CD14-positive monocyte (primary cell): ENCODE measurements around the gene UBASH3B. TPM values are rescaled to one million over a fixed set of nuclear protein-coding genes. Genes with fewer than 3 reads are reported as not detected.

Source experiments
- DNase-seq, 3 donors: peaks; one replicate each; pipeline ENCODE4 v3.0.0-alpha.2; 2011 to 2022
- H2AFZ ChIP-seq: 2 replicates; pipeline ENCODE4 v1.6.0; 2012; ENCODE audit warnings: mild to moderate bottlenecking, low read depth, low read length, inconsistent platforms; ENCODE audit not compliant: insufficient read depth, poor library complexity, severe bottlenecking
- H3K27ac ChIP-seq, 2 donors: 1 replicate in 1 of 2; 2 replicates in 1 of 2; pipeline ENCODE4 v1.5.1; 2012 to 2013; ENCODE audit warnings: low read length in 2 of 2, control low read depth in 1 of 2, inconsistent platforms in 1 of 2, low read depth in 1 of 2, mild to moderate bottlenecking in 1 of 2
- H3K27me3 ChIP-seq, 2 donors: one replicate each; pipeline versions ENCODE4 v1.6.0 to v1.6.1; 2011 to 2013; ENCODE audit warnings: low read length in 2 of 2; ENCODE audit not compliant: control insufficient read depth in 2 of 2, insufficient read depth in 2 of 2
- H3K36me3 ChIP-seq, 2 donors: replicated peaks in 1 of 2; 1 replicate in 1 of 2; 2 replicates in 1 of 2; pipeline versions ENCODE4 v1.5.1 to v1.6.1; 2012 to 2013; ENCODE audit warnings: low read length in 2 of 2, control low read depth in 1 of 2, inconsistent platforms in 1 of 2, mild to moderate bottlenecking in 1 of 2; ENCODE audit not compliant: insufficient read depth in 2 of 2, control insufficient read depth in 1 of 2
- H3K4me1 ChIP-seq, 2 donors: 1 replicate in 1 of 2; 2 replicates in 1 of 2; pipeline versions ENCODE4 v1.5.1 to v1.6.1; 2012 to 2013; ENCODE audit warnings: low read length in 2 of 2, control low read depth in 1 of 2, inconsistent platforms in 1 of 2, mild to moderate bottlenecking in 1 of 2, moderate library complexity in 1 of 2; ENCODE audit not compliant: insufficient read depth in 2 of 2, control insufficient read depth in 1 of 2
- H3K4me2 ChIP-seq: replicated peaks from 2 replicates; pipeline ENCODE3; 2012; ENCODE audit warnings: low read length, moderate library complexity, mild to moderate bottlenecking; ENCODE audit not compliant: poor library complexity, severe bottlenecking; ENCODE audit errors: extremely low read depth
- H3K4me3 ChIP-seq, 3 experiments: fragments of 200-600 bp in 1 of 3; sonication (generic) in 1 of 3; replicated peaks in 1 of 3; 1 replicate in 2 of 3; 2 replicates in 1 of 3; pipeline ENCODE4 v1.5.1; 2011 to 2013; ENCODE audit warnings: low read length in 3 of 3, mild to moderate bottlenecking in 3 of 3, control low read depth in 2 of 3, low read depth in 2 of 3, inconsistent platforms in 1 of 3, moderate library complexity in 1 of 3
- H3K79me2 ChIP-seq: 2 replicates; pipeline ENCODE4 v1.6.0; 2012; ENCODE audit warnings: mild to moderate bottlenecking, control low read depth, inconsistent platforms, low read length, moderate library complexity; ENCODE audit not compliant: insufficient read depth
- H3K9ac ChIP-seq: 2 replicates; pipeline ENCODE4 v1.6.0; 2017; ENCODE audit warnings: low read length, mild to moderate bottlenecking; ENCODE audit not compliant: insufficient read depth, poor library complexity, severe bottlenecking
- H3K9me3 ChIP-seq, 2 donors: replicated peaks in 1 of 2; 1 replicate in 1 of 2; 2 replicates in 1 of 2; pipeline versions ENCODE4 v1.5.1 to v1.6.1; 2012 to 2013; ENCODE audit warnings: low read length in 2 of 2, control low read depth in 1 of 2; ENCODE audit not compliant: control insufficient read depth in 1 of 2, insufficient read depth in 1 of 2
- H4K20me1 ChIP-seq: 2 replicates; pipeline ENCODE4 v1.6.0; 2012; ENCODE audit warnings: mild to moderate bottlenecking, low read length, control low read depth, moderate library complexity; ENCODE audit not compliant: insufficient read depth
- H3K27ac Mint-ChIP-seq, 7 donors: one replicate each; pipeline ENCODE4 v1.8.0; 2020; ENCODE audit warnings: mild to moderate bottlenecking in 7 of 7, mixed read lengths in 7 of 7, moderate library complexity in 6 of 7, inconsistent platforms in 2 of 7
- H3K27me3 Mint-ChIP-seq, 3 donors: one replicate each; pipeline ENCODE4 v1.8.0; 2021 to 2022; ENCODE audit warnings: low read depth in 3 of 3, mild to moderate bottlenecking in 3 of 3, mixed read lengths in 3 of 3, moderate library complexity in 3 of 3, inconsistent platforms in 1 of 3
- H3K36me3 Mint-ChIP-seq, 2 donors: one replicate each; pipeline ENCODE4 v1.8.0; 2020; ENCODE audit warnings: mixed read lengths in 2 of 2, inconsistent platforms in 1 of 2, mild to moderate bottlenecking in 1 of 2
- H3K4me1 Mint-ChIP-seq: one replicate; pipeline ENCODE4 v1.8.0; 2020; ENCODE audit warnings: mild to moderate bottlenecking, mixed read lengths
- H3K4me3 Mint-ChIP-seq, 2 donors: one replicate each; pipeline ENCODE4 v1.8.0; 2020; ENCODE audit warnings: mild to moderate bottlenecking in 2 of 2, mixed read lengths in 2 of 2, moderate library complexity in 1 of 2
- H3K9me3 Mint-ChIP-seq, 7 donors: one replicate each; pipeline ENCODE4 v1.8.0; 2020 to 2022; ENCODE audit warnings: mixed read lengths in 7 of 7, mild to moderate bottlenecking in 6 of 7, moderate library complexity in 6 of 7, inconsistent platforms in 2 of 7
- WGBS: methylation state at CpG from one replicate; pipeline ENCODE4 v1.1.5; 2013; ENCODE audit warnings: missing lambda C conversion rate; ENCODE audit not compliant: insufficient coverage; 5-methylcytosine and 5-hydroxymethylcytosine counted together
- intact Hi-C, 2 donors: fragments of 100-400 bp; cut with micrococcal nuclease; formaldehyde crosslinking; loops; one replicate each; pipeline versions ENCODE4 v1.15.0 to v1.15.1; 2023
- polyA plus RNA-seq, 3 donors: library from polyadenylated mRNA; depleted of rRNA in 1 of 3; unstranded in 2 of 3; stranded (reverse) in 1 of 3; fragments of 300-500 nt in 2 of 3; fragments of >200 nt in 1 of 3; fragmentation: Illumina TruSeq in 2 of 3; gene quantifications; 1 replicate in 2 of 3; 2 replicates in 1 of 3; pipeline ENCODE4 v1.2.3, GENCODE V29; 2012 to 2021
- small RNA-seq: library from RNA; depleted of rRNA; stranded (forward); fragments of <200 nt; gene quantifications from one replicate; pipeline ENCODE3, GENCODE V24; 2012; ENCODE audit warnings: low read depth; ENCODE audit not compliant: insufficient read length
- TF ChIP-seq, protein P1 (sequence below): fragments of 200-600 bp; IDR thresholded peaks from one replicate; pipeline ENCODE4 v1.8.0; 2022; ENCODE audit warnings: antibody characterized with exemption, mild to moderate bottlenecking

Gene UBASH3B
- polyA plus RNA-seq, 3 donors, result 3.3 to 13.5 (median 7.1) TPM

DNA sequence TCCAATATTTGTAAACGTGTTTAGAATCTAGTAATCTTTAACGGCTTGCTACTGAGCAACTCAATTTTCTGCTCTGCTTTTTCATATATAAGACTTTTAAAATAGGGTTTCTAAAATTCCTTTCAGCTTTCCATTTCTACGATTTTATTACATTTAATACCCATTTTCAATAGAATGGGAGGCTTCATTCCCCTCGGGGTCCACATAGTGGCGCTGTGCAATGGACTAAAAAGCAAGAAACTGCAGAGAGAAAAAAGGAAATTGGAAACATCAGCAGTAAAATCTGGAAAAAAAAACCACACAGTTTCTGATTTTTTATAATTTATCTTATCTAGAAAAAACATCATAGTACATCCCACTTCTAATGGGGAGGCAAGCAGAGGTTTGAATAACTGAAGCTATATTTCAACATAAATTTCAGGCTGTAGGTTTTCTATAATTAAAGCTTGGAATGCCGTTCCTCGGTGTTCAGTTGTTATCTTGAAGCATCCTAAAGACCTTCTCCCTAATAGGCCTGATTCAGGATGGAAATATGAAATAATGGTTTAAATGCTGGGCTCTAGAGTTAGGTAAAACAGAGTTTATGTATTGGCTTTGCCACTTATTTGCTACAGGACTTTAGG is 208.3 kb downstream of the UBASH3B start:
- peak; percentile 40 to 63 (median 60) for DNase-seq
- H3K36me3 ChIP-seq, result peaks cover 9 to 14% of the 10 kb centered on the region in 2 donors
- H3K36me3 Mint-ChIP-seq, result peaks cover 15% of the 10 kb centered on the region in 2 donors

More for the DNA sequence above, 208.3 kb downstream of the UBASH3B start:
- peaks cover 6 to 9% (median 6%) of the 10 kb centered on the region in 3 donors for H3K27me3 Mint-ChIP-seq
- H3K4me3 Mint-ChIP-seq, result peak overlapping the region; percentile 68 to 92
- TF ChIP-seq, protein P1, sequence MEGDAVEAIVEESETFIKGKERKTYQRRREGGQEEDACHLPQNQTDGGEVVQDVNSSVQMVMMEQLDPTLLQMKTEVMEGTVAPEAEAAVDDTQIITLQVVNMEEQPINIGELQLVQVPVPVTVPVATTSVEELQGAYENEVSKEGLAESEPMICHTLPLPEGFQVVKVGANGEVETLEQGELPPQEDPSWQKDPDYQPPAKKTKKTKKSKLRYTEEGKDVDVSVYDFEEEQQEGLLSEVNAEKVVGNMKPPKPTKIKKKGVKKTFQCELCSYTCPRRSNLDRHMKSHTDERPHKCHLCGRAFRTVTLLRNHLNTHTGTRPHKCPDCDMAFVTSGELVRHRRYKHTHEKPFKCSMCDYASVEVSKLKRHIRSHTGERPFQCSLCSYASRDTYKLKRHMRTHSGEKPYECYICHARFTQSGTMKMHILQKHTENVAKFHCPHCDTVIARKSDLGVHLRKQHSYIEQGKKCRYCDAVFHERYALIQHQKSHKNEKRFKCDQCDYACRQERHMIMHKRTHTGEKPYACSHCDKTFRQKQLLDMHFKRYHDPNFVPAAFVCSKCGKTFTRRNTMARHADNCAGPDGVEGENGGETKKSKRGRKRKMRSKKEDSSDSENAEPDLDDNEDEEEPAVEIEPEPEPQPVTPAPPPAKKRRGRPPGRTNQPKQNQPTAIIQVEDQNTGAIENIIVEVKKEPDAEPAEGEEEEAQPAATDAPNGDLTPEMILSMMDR, result peak; percentile 92
- H3K4me2 ChIP-seq, result peak overlapping the region; percentile 65
- no peaks in the 10 kb centered on the region for H4K20me1 ChIP-seq
- peak overlapping the region; percentile 49 for H2AFZ ChIP-seq
- H3K9me3 Mint-ChIP-seq, result peaks cover 0 to 2% (median 0%) of the 10 kb centered on the region in 7 donors
- peak overlapping the region in 1 of 2 donors; percentile 91 for H3K27ac ChIP-seq
- peak overlapping the region; percentile 63 for H3K9ac ChIP-seq
- H3K79me2 ChIP-seq, result no peaks in the 10 kb centered on the region
- peak overlapping the region; percentile 44 to 96 (median 70) for H3K4me3 ChIP-seq
- H3K4me1 Mint-ChIP-seq, result peaks cover 21% of the 10 kb centered on the region
- H3K27ac Mint-ChIP-seq, result peak overlapping the region; percentile 92 to 99 (median 97)
- intact Hi-C loops, result loop anchor here (2.0 to 5.0 kb wide), 3 partner anchors 158 to 198 kb away; partner anchors contain the start of gene HSPA8 (in 1 of the 2)
- peaks cover 0 to 2% of the 10 kb centered on the region in 2 donors for H3K27me3 ChIP-seq
- no CpG with 5 or more reads among the region's 7 CpGs for WGBS
- no peaks in the 10 kb centered on the region for H3K9me3 ChIP-seq
- H3K4me1 ChIP-seq, result peaks cover 15 to 23% of the 10 kb centered on the region in 2 donors

Small RNAs within 50 kb of the gene (small RNA-seq; reads per million reads assigned to genes)
- gene RF01210, result not detected

Other genes with a start within 250 kb of the UBASH3B start
- 1 to 10 TPM; 5.2 to 5.7 (median 5.5) TPM for gene CRTAM, start 182.8 kb downstream of the UBASH3B start, polyA plus RNA-seq
- under 1 TPM; 0.68 to 0.91 (median 0.89) TPM for gene JHY, start 227.0 kb downstream of the UBASH3B start, polyA plus RNA-seq